Spleen (tissue), 7 donors: ENCODE data around the gene SLC38A6.

ENCODE experiments used
- CTCF ChIP-seq, 11 experiments: fragments of 200-600 bp in 7 of 11; fragments of 450-650 bp in 4 of 11; sonication (generic) in 4 of 11; IDR thresholded peaks in 8 of 11; conservative IDR thresholded peaks in 3 of 11; 1 replicate in 7 of 11; 2 replicates in 4 of 11; pipeline versions ENCODE4 v1.4.0 to v1.8.0; 2016 to 2021; ENCODE audit warnings: antibody characterized with exemption in 11 of 11, inconsistent platforms in 4 of 11, mild to moderate bottlenecking in 1 of 11
- POLR2A ChIP-seq, 3 donors: fragments of 450-650 bp; IDR thresholded peaks; one replicate each; pipeline ENCODE4 v1.5.1; 2017; ENCODE audit warnings: antibody characterized with exemption in 3 of 3, mild to moderate bottlenecking in 1 of 3
- POLR2AphosphoS5 ChIP-seq, 3 donors: sonication (generic); formaldehyde crosslinking; IDR thresholded peaks; one replicate each; pipeline ENCODE4 v1.5.1; 2017; ENCODE audit warnings: antibody characterized with exemption in 3 of 3
- donor health status: DM: no; HTN: no; CAD: no; lungs with moderate emphysema.
- donor health status: DM: no; HTN: no; CAD: no.
- donor health status: DM: no; HTN: no; CAD: no.

- TF ChIP-seq CTCF (IDR thresholded peaks at IDR 0.05 in 8 of 11, conservative IDR thresholded peaks at IDR 0.05 in 3 of 11) (no peak), POLR2AphosphoS5 (IDR thresholded peaks at IDR 0.05) (no peak), POLR2A (IDR thresholded peaks at IDR 0.05) (no peak)
These were observed 8.6 kb downstream of the SLC38A6 start for GRCh38 chr14:60989599-60989998.
